Ishikawa (cell line): ENCODE results near the gene CTNNA3.
A peak's percentile ranks its signal among the peaks of the same experiment; 100 is the strongest.

ENCODE experiments used
- CEBPB ChIP-seq: IDR thresholded peaks from 2 replicates; pipeline ENCODE4 v1.6.1; 2012
- CREB1 ChIP-seq: IDR thresholded peaks from 2 replicates; pipeline ENCODE4 v1.6.1; 2012; ENCODE audit warnings: low read depth
- EGR1 ChIP-seq: IDR thresholded peaks from 2 replicates; pipeline ENCODE4 v1.6.1; 2012
- EP300 ChIP-seq: IDR thresholded peaks from 2 replicates; pipeline ENCODE4 v1.6.1; 2012; ENCODE audit warnings: borderline replicate concordance
- FOXM1 ChIP-seq: IDR thresholded peaks from 2 replicates; pipeline ENCODE4 v1.6.1; 2012; ENCODE audit warnings: low read depth, borderline replicate concordance
- MAX ChIP-seq: IDR thresholded peaks from 2 replicates; pipeline ENCODE4 v1.6.1; 2012
- NFIC ChIP-seq: IDR thresholded peaks from 2 replicates; pipeline ENCODE4 v1.6.1; 2012
- RAD21 ChIP-seq: IDR thresholded peaks from 2 replicates; pipeline ENCODE4 v1.6.1; 2012; ENCODE audit warnings: low read depth
- REST ChIP-seq: IDR thresholded peaks from 2 replicates; pipeline ENCODE4 v1.6.1; 2012; ENCODE audit warnings: low read depth, mild to moderate bottlenecking
- TAF1 ChIP-seq: IDR thresholded peaks from 2 replicates; pipeline ENCODE4 v1.6.1; 2012; ENCODE audit warnings: low read depth, mild to moderate bottlenecking
- TCF12 ChIP-seq: IDR thresholded peaks from 2 replicates; pipeline ENCODE4 v1.6.1; 2012; ENCODE audit warnings: low read depth
- TEAD4 ChIP-seq: IDR thresholded peaks from 2 replicates; pipeline ENCODE4 v1.6.1; 2012
- YY1 ChIP-seq: IDR thresholded peaks from 2 replicates; pipeline ENCODE4 v1.6.1; 2012; ENCODE audit warnings: low read depth
- ZBTB7A ChIP-seq: IDR thresholded peaks from 2 replicates; pipeline ENCODE4 v1.6.1; 2012; ENCODE audit warnings: low read depth
- TF ChIP-seq, protein P1 (sequence below): IDR thresholded peaks from 2 replicates; pipeline ENCODE4 v1.6.1; 2012

The CTNNA3 gene

DNA sequence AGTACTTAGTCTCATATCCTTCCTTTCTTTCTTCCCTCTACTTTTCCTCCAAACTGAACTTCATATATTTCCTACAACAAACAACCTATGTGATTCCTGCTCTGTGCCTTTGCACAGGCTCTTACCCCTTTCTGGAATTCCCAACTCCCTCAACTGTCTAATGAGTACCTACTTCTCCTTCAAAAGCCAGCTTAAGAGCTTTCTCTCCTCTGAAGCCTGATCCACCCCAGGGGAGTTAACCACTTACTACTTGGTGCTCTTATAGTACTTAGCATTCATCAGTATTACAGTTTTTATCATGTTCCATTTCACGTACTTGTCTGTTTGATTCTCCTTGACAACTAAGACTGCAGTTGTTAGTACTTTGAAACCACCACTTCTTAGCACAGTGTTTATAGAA is 524.0 kb downstream of the CTNNA3 start:
- TF ChIP-seq, protein P1, sequence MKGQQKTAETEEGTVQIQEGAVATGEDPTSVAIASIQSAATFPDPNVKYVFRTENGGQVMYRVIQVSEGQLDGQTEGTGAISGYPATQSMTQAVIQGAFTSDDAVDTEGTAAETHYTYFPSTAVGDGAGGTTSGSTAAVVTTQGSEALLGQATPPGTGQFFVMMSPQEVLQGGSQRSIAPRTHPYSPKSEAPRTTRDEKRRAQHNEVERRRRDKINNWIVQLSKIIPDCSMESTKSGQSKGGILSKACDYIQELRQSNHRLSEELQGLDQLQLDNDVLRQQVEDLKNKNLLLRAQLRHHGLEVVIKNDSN: no peak
- TF ChIP-seq FOXM1 (no peak), CREB1 (no peak), TCF12 (no peak), EP300 (no peak), REST (no peak), ZBTB7A (no peak), EGR1 (no peak), TEAD4 (no peak), TAF1 (no peak), CEBPB (no peak)

GRCh38 chr10:67156239-67156638 is 539.8 kb downstream of the CTNNA3 start:
- TF ChIP-seq FOXM1: 0 out of 2 replicates have a peak, but pooled peaks have one; percentile 16
- no peak for TF ChIP-seq TCF12

DNA sequence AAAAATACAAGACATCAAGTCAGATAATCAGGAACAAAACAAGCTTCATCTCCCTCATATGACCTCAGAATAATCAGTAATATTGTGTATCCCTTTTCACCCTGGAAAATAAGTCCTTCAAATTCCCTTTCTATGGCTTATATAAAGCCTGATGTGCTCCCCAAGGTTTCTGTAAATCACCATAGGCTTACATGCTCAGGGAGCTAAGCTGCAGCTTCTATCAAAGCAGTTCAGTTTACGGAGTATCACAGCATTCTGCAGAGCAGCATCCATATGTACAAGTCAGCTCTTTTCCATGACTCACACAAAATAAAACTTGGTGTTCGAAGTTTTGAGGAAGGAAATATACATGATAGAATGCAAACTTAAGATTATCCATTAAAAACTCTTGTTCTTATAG is 544.5 kb downstream of the CTNNA3 start:
- no peak for TF ChIP-seq YY1
- no peak for TF ChIP-seq NFIC
- no peak for TF ChIP-seq EP300
- no peak for TF ChIP-seq FOXM1
- TF ChIP-seq ZBTB7A: no peak
- no peak for TF ChIP-seq RAD21
- TF ChIP-seq TCF12: no peak
- TF ChIP-seq EGR1: no peak
- TF ChIP-seq CEBPB: no peak
- TF ChIP-seq REST: no peak
- TF ChIP-seq MAX: no peak
- TF ChIP-seq CREB1: no peak
- no peak for TF ChIP-seq TAF1
- TF ChIP-seq, protein P1: no peak
- no peak for TF ChIP-seq TEAD4

DNA sequence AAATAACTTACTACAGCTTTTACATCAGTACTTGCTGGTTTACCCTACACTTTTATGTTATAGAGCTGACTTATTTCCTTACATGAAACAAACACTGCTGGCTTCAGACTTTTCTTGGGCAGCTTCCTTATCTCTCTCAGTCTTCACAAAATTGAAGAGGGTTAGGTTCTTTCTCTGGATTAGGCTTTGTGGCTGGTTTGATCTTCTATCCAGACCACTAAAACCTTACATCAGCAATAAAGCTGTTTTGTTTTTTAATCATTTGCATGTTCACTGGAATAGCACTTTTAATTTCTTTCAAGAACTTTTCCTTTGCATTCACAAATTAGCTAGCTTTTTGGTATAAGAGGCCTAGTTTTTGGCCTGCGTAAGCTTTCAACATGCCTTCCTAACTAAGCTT is 551.5 kb downstream of the CTNNA3 start:
- TF ChIP-seq, protein P1: no peak
- no peak for TF ChIP-seq TEAD4
- TF ChIP-seq FOXM1: no peak
- TF ChIP-seq CREB1: no peak
- TF ChIP-seq ZBTB7A: no peak
- TF ChIP-seq MAX: no peak
- no peak for TF ChIP-seq RAD21
- TF ChIP-seq EGR1: no peak
- no peak for TF ChIP-seq NFIC
- TF ChIP-seq REST: no peak
- no peak for TF ChIP-seq CEBPB
- TF ChIP-seq EP300: no peak
- no peak for TF ChIP-seq YY1
- TF ChIP-seq TAF1: no peak
- TF ChIP-seq TCF12: no peak
